DOHH2 (cell line): ENCODE data around the gene ABI2.
"Not testable (repeated sequence)": the region's sequence is repeated elsewhere in the genome, so short reads cannot be mapped to it uniquely, and the experiment has no call there.

Experiments
- H3F3A ChIP-seq: fragments of 200-600 bp; sonication (generic), shearing (Covaris generic); 2 replicates; pipeline ENCODE4 v1.6.0; 2016; ENCODE audit warnings: antibody characterized with exemption, mild to moderate bottlenecking; ENCODE audit not compliant: control insufficient read depth, insufficient read depth
- H3K27ac ChIP-seq: fragments of 200-600 bp; sonication (generic); 2 replicates; pipeline ENCODE4 v1.5.1; 2014; ENCODE audit warnings: low read depth, mild to moderate bottlenecking, low read length, moderate library complexity
- H3K27me3 ChIP-seq: fragments of 200-600 bp; sonication (generic); 2 replicates; pipeline ENCODE4 v1.6.1; 2014; ENCODE audit warnings: mild to moderate bottlenecking, low read length, mixed read lengths; ENCODE audit not compliant: control insufficient read depth
- H3K36me3 ChIP-seq: fragments of 200-600 bp; sonication (generic); 2 replicates; pipeline ENCODE4 v1.6.1; 2014; ENCODE audit warnings: mild to moderate bottlenecking, low read length, moderate library complexity, mixed read lengths; ENCODE audit not compliant: control insufficient read depth
- H3K4me1 ChIP-seq: fragments of 200-600 bp; sonication (generic); 2 replicates; pipeline ENCODE4 v1.6.1; 2014; ENCODE audit warnings: mild to moderate bottlenecking, low read length, mixed read lengths; ENCODE audit not compliant: control insufficient read depth
- H3K4me2 ChIP-seq: fragments of 200-600 bp; sonication (generic); 2 replicates; pipeline ENCODE4 v1.6.0; 2014; ENCODE audit warnings: mild to moderate bottlenecking, low read length, moderate library complexity
- H3K4me3 ChIP-seq: fragments of 200-600 bp; sonication (generic); 2 replicates; pipeline ENCODE4 v1.5.1; 2014; ENCODE audit warnings: mild to moderate bottlenecking, low read length, mixed read lengths
- H3K79me2 ChIP-seq: fragments of 200-600 bp; sonication (generic); 2 replicates; pipeline ENCODE4 v1.6.1; 2014; ENCODE audit warnings: mild to moderate bottlenecking, low read length, mixed read lengths; ENCODE audit not compliant: control insufficient read depth
- H3K9me2 ChIP-seq: fragments of 200-600 bp; sonication (generic); replicated peaks from 2 replicates; pipeline ENCODE4 v1.6.1; 2014; ENCODE audit warnings: mild to moderate bottlenecking, low read length, mixed read lengths; ENCODE audit not compliant: control insufficient read depth
- H3K9me3 ChIP-seq: fragments of 200-600 bp; sonication (generic); 2 replicates; pipeline ENCODE4 v1.6.1; 2014; ENCODE audit warnings: antibody characterized with exemption, low read length, mixed read lengths; ENCODE audit not compliant: control insufficient read depth, insufficient read depth
- H4K20me1 ChIP-seq: fragments of 200-600 bp; sonication (generic); 2 replicates; pipeline ENCODE4 v1.6.0; 2014; ENCODE audit warnings: low read depth, mild to moderate bottlenecking, antibody characterized with exemption, low read length, moderate library complexity; ENCODE audit not compliant: control insufficient read depth, insufficient read depth
- EZH2phosphoT487 ChIP-seq: fragments of 200-600 bp; sonication (generic); IDR thresholded peaks from 2 replicates; pipeline ENCODE4 v1.6.1; 2017; ENCODE audit warnings: borderline replicate concordance, mild to moderate bottlenecking, antibody characterized with exemption, low read length, moderate library complexity, mixed read lengths
- TF ChIP-seq, protein P1 (sequence below): fragments of 200-600 bp; sonication (generic); IDR thresholded peaks from one replicate; pipeline ENCODE4 v1.5.1; 2014; ENCODE audit warnings: antibody characterized with exemption, mild to moderate bottlenecking, low read depth, low read length; ENCODE audit not compliant: poor library complexity, severe bottlenecking

The ABI2 gene

DNA sequence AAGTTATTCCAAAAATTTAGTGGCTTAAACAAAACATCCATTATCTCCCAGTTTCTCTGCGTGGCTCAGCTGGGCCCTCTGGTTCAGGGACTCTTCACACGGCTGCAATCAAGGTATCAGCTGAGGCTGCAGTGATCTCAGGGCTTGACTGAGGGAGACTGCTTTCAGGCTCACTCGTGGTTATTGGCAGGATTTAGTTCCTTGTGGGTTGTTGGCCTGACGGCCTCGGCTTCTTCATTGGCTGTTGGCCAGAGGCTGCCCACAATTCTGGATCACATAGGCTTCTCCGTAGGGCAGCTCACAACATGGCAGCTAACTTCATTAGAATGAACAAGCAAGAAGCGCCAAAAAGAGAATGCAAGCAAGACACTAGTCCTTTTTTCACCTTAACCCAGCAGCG is 90.1 kb downstream of the ABI2 start:
- no peak for TF ChIP-seq EZH2phosphoT487
- TF ChIP-seq, protein P1, sequence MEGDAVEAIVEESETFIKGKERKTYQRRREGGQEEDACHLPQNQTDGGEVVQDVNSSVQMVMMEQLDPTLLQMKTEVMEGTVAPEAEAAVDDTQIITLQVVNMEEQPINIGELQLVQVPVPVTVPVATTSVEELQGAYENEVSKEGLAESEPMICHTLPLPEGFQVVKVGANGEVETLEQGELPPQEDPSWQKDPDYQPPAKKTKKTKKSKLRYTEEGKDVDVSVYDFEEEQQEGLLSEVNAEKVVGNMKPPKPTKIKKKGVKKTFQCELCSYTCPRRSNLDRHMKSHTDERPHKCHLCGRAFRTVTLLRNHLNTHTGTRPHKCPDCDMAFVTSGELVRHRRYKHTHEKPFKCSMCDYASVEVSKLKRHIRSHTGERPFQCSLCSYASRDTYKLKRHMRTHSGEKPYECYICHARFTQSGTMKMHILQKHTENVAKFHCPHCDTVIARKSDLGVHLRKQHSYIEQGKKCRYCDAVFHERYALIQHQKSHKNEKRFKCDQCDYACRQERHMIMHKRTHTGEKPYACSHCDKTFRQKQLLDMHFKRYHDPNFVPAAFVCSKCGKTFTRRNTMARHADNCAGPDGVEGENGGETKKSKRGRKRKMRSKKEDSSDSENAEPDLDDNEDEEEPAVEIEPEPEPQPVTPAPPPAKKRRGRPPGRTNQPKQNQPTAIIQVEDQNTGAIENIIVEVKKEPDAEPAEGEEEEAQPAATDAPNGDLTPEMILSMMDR: no peak
- Histone ChIP-seq H3K27me3 (no peaks in the 10 kb centered on the region), H3K9me3 (no peaks in the 10 kb centered on the region), H3F3A (no peaks in the 10 kb centered on the region), H3K4me2 (no peak overlapping the region), H3K9me2 (no peaks in the 10 kb centered on the region), H3K4me1 (no peaks in the 10 kb centered on the region), H3K4me3 (no peak overlapping the region), H3K79me2 (no peaks in the 10 kb centered on the region), H4K20me1 (no peaks in the 10 kb centered on the region), H3K27ac (no peak overlapping the region), H3K36me3 (peaks cover 30% of the 10 kb centered on the region)

DNA sequence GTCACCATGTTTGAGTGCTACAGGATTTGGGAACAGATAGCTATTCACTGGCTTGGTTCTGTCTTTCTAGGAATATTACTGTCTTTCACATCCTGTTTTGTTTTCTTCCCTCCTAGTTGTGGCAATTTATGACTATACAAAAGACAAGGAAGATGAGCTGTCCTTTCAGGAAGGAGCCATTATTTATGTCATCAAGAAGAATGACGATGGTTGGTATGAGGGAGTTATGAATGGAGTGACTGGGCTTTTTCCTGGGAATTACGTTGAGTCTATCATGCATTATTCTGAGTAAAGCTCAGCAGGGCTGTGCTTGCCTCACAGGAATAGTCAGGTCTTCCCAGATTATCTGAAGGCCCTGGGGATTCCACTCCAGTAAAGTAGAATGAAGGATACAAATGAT is 98.9 kb downstream of the ABI2 start:
- no peaks in the 10 kb centered on the region for H3K9me2 ChIP-seq
- no peak overlapping the region for H3K4me2 ChIP-seq
- H3K36me3 ChIP-seq: peaks cover 17% of the 10 kb centered on the region
- H3K27ac ChIP-seq: no peak overlapping the region
- no peaks in the 10 kb centered on the region for H4K20me1 ChIP-seq
- no peak overlapping the region for H3K4me3 ChIP-seq
- H3K27me3 ChIP-seq: no peaks in the 10 kb centered on the region
- no peaks in the 10 kb centered on the region for H3K9me3 ChIP-seq
- H3K79me2 ChIP-seq: no peaks in the 10 kb centered on the region
- H3K4me1 ChIP-seq: no peaks in the 10 kb centered on the region
- TF ChIP-seq, protein P1: no peak
- no peak for TF ChIP-seq EZH2phosphoT487
- H3F3A ChIP-seq: no peaks in the 10 kb centered on the region

DNA sequence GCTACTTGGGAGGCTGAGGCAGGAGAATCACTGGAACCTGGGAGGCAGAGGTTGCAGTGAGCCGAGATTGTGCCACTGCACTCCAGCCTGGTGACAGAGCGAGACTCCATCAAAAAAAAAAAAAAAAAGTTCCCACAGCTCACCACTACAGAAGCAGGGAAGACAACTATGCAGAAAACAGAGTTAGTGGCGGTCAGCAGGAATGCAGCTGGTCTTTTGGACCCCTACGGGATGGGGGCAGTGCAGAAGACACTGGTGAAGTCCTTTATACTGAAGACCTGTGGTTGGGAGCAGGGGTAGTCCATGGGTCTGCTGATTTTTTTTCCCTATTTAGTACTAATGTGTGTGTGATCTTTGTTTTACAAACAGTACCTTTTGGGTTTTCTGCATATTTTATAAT is 101.4 kb downstream of the ABI2 start:
- not testable (repeated sequence) for H3K9me3 ChIP-seq, H3K27me3 ChIP-seq, H4K20me1 ChIP-seq, H3K79me2 ChIP-seq, H3F3A ChIP-seq, H3K4me1 ChIP-seq, H3K4me3 ChIP-seq, H3K9me2 ChIP-seq, H3K27ac ChIP-seq, H3K4me2 ChIP-seq
- H3K36me3 ChIP-seq: peaks cover 14% of the 10 kb centered on the region

DNA sequence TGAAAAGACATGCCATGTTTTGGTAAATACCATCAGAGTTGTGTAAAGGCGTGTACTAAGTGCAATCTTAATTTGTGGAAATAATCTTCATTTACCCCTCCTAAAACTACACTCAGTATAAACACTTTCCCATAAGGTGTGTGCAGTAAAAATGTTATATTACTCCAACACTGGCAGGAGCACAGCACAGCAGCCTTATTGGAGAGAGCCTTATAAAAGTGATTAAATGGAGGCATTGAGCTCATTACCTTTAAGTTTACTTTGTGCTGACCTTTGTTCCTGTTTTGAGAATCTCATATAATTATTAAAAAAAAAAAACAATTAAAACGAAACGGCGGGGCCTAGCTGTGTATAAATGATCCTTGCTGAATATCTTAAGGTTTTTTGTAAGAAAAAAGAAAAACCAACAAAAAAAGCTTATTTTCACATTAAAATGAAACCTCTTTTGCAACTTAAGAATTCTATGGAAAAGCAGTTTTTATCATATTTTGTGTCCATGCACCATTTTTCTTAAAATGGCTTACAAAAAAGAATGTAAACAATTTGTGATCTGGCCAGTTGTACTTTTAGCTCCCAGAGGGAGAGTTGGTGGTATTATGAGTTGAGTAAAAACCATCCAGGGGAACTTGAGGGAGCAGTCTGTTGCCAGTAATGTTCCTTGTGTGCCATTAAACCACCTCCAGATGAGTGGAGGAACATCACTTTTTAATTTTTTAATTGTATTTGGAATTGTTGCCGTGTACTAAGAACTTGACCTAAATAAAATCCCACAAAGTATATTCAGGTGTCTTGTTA is 103.4 kb downstream of the ABI2 start:
- H3K4me3 ChIP-seq: no peak overlapping the region
- H3K36me3 ChIP-seq: peaks cover 14% of the 10 kb centered on the region
- H3K27me3 ChIP-seq: no peaks in the 10 kb centered on the region
- no peaks in the 10 kb centered on the region for H3K4me1 ChIP-seq
- H3K27ac ChIP-seq: no peak overlapping the region
- H4K20me1 ChIP-seq: no peaks in the 10 kb centered on the region
- H3K79me2 ChIP-seq: no peaks in the 10 kb centered on the region
- no peaks in the 10 kb centered on the region for H3K9me3 ChIP-seq
- H3K4me2 ChIP-seq: no peak overlapping the region
- TF ChIP-seq, protein P1: no peak
- TF ChIP-seq EZH2phosphoT487: no peak
- no peaks in the 10 kb centered on the region for H3K9me2 ChIP-seq
- no peaks in the 10 kb centered on the region for H3F3A ChIP-seq
